ENCODE measurements around the gene EPS15.

DNA sequence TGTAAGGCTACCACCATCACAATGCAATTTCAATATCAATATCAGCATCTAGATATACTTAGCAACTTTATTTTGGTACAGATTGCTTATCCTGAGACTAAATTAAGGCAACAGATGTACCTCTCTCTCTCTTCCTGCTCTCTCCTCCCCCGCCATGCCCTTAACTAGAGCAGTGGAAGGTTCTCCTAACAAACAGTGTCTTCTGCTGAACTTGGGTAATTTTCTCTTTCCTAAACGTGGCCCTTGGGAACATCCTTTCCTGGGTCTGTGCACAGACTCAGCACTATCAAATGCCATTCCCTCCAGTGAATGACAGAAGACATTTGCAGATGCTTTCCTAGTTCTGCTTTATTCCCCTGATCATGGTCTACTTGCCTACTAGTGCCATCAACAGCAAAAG is 103.1 kb downstream of the EPS15 start:
- TF ChIP-seq, protein P1, sequence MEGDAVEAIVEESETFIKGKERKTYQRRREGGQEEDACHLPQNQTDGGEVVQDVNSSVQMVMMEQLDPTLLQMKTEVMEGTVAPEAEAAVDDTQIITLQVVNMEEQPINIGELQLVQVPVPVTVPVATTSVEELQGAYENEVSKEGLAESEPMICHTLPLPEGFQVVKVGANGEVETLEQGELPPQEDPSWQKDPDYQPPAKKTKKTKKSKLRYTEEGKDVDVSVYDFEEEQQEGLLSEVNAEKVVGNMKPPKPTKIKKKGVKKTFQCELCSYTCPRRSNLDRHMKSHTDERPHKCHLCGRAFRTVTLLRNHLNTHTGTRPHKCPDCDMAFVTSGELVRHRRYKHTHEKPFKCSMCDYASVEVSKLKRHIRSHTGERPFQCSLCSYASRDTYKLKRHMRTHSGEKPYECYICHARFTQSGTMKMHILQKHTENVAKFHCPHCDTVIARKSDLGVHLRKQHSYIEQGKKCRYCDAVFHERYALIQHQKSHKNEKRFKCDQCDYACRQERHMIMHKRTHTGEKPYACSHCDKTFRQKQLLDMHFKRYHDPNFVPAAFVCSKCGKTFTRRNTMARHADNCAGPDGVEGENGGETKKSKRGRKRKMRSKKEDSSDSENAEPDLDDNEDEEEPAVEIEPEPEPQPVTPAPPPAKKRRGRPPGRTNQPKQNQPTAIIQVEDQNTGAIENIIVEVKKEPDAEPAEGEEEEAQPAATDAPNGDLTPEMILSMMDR (IDR thresholded peaks at IDR 0.05): no peak
- TF ChIP-seq POLR2A (IDR thresholded peaks at IDR 0.05): no peak
